OCI-LY3 (cell line): ENCODE results near the gene ABCB6.

Source experiments
- H2AFZ ChIP-seq: fragments of 200-600, 300-600 bp; shearing (Covaris generic); 2 replicates; pipeline ENCODE4 v1.6.0; 2014; ENCODE audit warnings: antibody characterized with exemption, low read depth, low read length
- H3K27ac ChIP-seq: fragments of 200-600, 300-600 bp; sonication (generic); 2 replicates; pipeline ENCODE4 v1.5.1; 2014; ENCODE audit warnings: mild to moderate bottlenecking, low read length, moderate library complexity, mixed read lengths
- H3K27me3 ChIP-seq: fragments of 200-600, 300-600 bp; sonication (generic); 2 replicates; pipeline ENCODE4 v1.6.1; 2014; ENCODE audit warnings: low read depth, low read length, mixed read lengths
- H3K36me3 ChIP-seq: fragments of 200-600, 300-600 bp; sonication (generic); replicated peaks from 2 replicates; pipeline ENCODE3; 2014; ENCODE audit warnings: low read depth, low read length, mixed read lengths
- H3K4me1 ChIP-seq: fragments of 300-600, 200-600 bp; sonication (generic); 2 replicates; pipeline ENCODE4 v1.6.1; 2014; ENCODE audit warnings: low read length, mixed read lengths
- H3K4me2 ChIP-seq: fragments of 200-600, 300-600 bp; sonication (generic); 2 replicates; pipeline ENCODE4 v1.6.1; 2014; ENCODE audit warnings: low read length, mixed read lengths
- H3K4me3 ChIP-seq: fragments of 300-600, 200-600 bp; sonication (generic); 2 replicates; pipeline ENCODE4 v1.5.1; 2014; ENCODE audit warnings: antibody characterized with exemption, mild to moderate bottlenecking, low read length, moderate library complexity
- H3K79me2 ChIP-seq: fragments of 300-600, 200-600 bp; shearing (Covaris generic); 2 replicates; pipeline ENCODE4 v1.6.1; 2014; ENCODE audit warnings: mild to moderate bottlenecking, low read length, mixed read lengths
- H3K9ac ChIP-seq: fragments of 300-600, 200-600 bp; shearing (Covaris generic); 2 replicates; pipeline ENCODE4 v1.6.0; 2014; ENCODE audit warnings: mild to moderate bottlenecking, low read length, moderate library complexity
- H3K9me3 ChIP-seq: fragments of 200-600, 300-600 bp; shearing (Covaris generic); 2 replicates; pipeline ENCODE4 v1.6.1; 2014; ENCODE audit warnings: low read length, mixed read lengths; ENCODE audit not compliant: insufficient read depth
- H4K20me1 ChIP-seq: fragments of 200-600, 300-600 bp; sonication (generic); 2 replicates; pipeline ENCODE4 v1.6.1; 2016; ENCODE audit warnings: low read length, mixed read lengths; ENCODE audit not compliant: insufficient read depth
- CTCF ChIP-seq: fragments of 200-600, 300-600 bp; sonication (generic); IDR thresholded peaks from 2 replicates; pipeline ENCODE4 v1.5.1; 2014; ENCODE audit warnings: antibody characterized with exemption, low read length, low read depth
- EZH2phosphoT487 ChIP-seq: fragments of 200-600 bp; shearing (Covaris generic); IDR thresholded peaks from 2 replicates; pipeline ENCODE4 v1.6.1; 2018; ENCODE audit warnings: antibody characterized with exemption, mixed run types, low read depth

The ABCB6 gene

GRCh38 chr2:219161097-219161496 is 57.7 kb downstream of the ABCB6 start:
- Histone ChIP-seq H3K9ac (peak overlapping the region; percentile 73), H3K4me3 (peak overlapping the region; percentile 84), H4K20me1 (no peaks in the 10 kb centered on the region), H3K9me3 (no peaks in the 10 kb centered on the region), H3K36me3 (no peaks in the 10 kb centered on the region), H3K27ac (no peak overlapping the region), H3K4me2 (peak overlapping the region; percentile 53), H3K4me1 (peaks cover 4% of the 10 kb centered on the region; the same call in 1 of the 2 replicates), H3K27me3 (no peaks in the 10 kb centered on the region), H3K79me2 (no peaks in the 10 kb centered on the region), H2AFZ (no peak overlapping the region)
- TF ChIP-seq EZH2phosphoT487 = no peak
- no peak for TF ChIP-seq CTCF

- Histone ChIP-seq H3K36me3 (no peaks in the 10 kb centered on the region), H2AFZ (peak within 1 kb of the TSS; percentile 88; the same call in 1 of the 2 replicates), H3K9me3 (no peaks in the 10 kb centered on the region), H3K4me3 (peak within 1 kb of the TSS; percentile 84), H3K4me1 (peaks cover 4% of the 10 kb centered on the region; the same call in 1 of the 2 replicates), H4K20me1 (no peaks in the 10 kb centered on the region), H3K4me2 (peak within 1 kb of the TSS; percentile 87), H3K27ac (peak within 1 kb of the TSS; percentile 73), H3K79me2 (no peaks in the 10 kb centered on the region), H3K27me3 (no peaks in the 10 kb centered on the region), H3K9ac (peak within 1 kb of the TSS; percentile 73)
- TF ChIP-seq CTCF (peak; percentile 76), EZH2phosphoT487 (no peak)
These were observed 58.4 kb downstream of the ABCB6 start, which contains the start of gene NHEJ1 for GRCh38 chr2:219160186-219161017. TSS of gene NHEJ1 (minus strand) at chr2:219160815. CDS start at chr2:219158362, 2,453 bp downstream.
